GM12892 (cell line): ENCODE results near the gene CTF1.

Experiments
- POLR2A ChIP-seq: IDR thresholded peaks from 2 replicates; pipeline ENCODE4 v1.6.1; 2011; ENCODE audit warnings: low read depth, low read length, control low read depth
- POLR2AphosphoS5 ChIP-seq: IDR thresholded peaks from 2 replicates; pipeline ENCODE4 v1.6.1; 2011; ENCODE audit warnings: low read depth, low read length, control low read depth

DNA sequence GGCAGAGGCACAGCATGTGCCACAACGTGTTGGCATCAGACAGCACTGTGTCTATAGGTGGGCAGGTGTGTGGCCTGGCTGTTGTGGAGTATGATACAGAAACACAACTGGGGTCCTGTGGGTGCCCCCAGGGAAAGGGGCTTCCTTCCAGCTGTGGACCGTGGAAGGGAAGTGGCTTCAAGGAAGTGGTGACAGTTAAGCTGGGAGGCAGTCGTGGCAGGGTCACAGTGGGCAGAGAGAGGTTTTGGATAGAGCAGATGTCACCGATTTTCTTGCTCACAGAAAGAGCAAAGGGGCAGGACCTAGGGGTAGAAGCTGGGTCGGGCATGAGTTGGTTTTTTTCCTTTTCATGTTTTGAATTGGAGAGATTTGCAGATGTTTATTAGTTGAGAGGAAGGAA lies 41.3 kb downstream of the CTF1 start:
- no peak for TF ChIP-seq POLR2AphosphoS5
- no peak for TF ChIP-seq POLR2A
